GM21515 (cell line): ENCODE measurements around the gene CLDND1.

Experiments used
- ATAC-seq: cut with Tn5 transposase; IDR thresholded peaks from one replicate; pipeline ENCODE4 v1.9.1; 2021; ENCODE audit not compliant: unreplicated experiment

Gene CLDND1

GRCh38 chr3:98521897-98522543 lies 682 bp downstream of the CLDND1 start:
- ATAC-seq: peak; percentile 37

- ATAC-seq: no peak
Observed at GRCh38 chr3:98519351-98519750, 3.4 kb downstream of the CLDND1 start.

DNA sequence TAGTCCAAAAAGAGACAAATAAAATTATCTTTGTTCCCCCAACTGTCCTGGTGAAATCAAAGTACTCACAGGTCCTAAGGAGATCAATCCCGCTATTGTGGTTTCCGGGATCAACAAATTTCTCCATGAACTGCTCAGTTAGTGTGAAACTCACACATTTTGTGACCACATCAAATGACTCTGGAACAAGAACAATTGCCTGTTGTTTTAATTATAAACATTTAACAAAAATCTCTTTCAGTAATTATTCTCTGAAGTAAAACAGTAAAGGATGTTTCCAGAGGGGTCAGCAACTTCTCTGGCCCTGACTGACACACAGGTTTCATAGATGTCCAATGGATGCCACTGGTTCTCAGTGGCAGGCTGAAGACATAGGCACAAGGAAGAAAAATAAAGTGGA lies 3.9 kb downstream of the CLDND1 start:
- no peak for ATAC-seq

DNA sequence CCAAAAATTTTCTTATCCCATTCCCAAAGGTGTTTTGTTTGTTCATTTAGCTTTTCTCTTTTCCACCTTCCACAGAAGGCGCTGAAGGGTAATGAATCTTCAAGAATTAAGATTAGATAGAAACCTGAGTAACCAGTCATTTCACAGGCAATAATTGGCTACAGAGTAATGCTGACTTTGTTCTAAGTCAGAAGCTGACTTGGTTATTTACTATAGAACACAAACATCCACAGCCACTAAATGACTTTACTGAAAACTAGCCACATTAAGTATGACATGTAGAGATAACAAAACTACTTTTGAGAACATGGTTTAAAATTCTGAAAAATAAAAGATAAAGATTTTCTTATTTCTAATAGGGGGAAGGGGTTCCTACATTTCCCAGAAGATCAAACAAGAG lies 7.8 kb downstream of the CLDND1 start:
- no peak for ATAC-seq

DNA sequence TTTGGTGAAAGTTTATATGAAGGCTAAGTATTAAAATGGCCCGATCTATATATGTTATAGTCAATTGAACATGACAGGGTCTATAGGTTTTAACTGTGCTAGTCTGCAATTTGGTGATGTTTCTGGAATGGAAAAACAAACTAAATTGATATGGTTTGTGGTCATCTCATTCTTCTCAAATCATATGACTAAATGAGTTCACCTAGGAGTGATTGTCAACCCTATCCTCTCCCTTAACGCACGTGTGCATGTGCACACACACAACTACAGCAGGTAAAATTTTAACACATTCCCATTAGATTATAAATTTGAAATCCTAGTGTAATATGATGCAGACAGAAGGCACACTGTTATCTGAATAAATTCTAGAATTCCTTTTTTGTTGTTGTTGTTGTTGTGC lies 9.0 kb downstream of the CLDND1 start:
- ATAC-seq: no peak

- no peak for ATAC-seq
Observed at GRCh38 chr3:98513091-98513511, 9.6 kb downstream of the CLDND1 start.

DNA sequence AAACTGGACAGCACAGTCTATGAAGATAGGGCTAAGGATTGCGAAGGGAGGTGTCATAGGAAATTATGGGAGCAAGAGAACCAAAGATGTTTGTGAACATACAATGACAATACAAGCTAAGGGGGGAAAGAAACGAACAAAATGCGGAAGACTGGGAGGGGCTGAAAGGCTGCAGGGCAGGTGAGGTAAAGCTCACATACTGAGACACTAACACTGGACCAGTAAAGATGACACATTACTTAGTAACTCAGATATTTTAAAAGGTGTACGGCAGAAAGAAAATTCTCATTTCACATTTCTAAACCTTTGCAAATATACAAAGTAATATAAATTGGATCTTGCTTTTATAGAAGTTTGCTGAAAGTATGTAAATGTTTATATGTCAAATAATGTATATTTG lies 10.1 kb downstream of the CLDND1 start:
- no peak for ATAC-seq

DNA sequence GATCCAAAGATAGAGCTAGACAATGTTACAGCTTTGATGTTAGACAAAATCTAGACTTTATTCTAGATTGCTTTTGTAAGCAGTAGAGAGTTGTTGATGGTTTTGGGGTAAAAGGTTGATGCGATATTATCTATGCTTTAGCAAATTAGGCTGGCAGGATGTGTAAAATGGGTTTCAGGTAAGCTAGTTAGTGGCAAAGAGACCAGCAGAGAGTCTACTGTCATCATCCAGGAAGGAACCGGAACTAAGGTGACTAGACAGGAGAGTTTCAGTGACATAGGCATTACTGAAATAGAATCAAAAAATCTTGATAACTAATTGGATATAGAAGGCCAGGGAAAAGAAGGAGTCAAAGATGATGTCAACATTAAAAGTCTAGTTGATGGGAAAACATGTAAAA lies 14.1 kb downstream of the CLDND1 start:
- no peak for ATAC-seq

DNA sequence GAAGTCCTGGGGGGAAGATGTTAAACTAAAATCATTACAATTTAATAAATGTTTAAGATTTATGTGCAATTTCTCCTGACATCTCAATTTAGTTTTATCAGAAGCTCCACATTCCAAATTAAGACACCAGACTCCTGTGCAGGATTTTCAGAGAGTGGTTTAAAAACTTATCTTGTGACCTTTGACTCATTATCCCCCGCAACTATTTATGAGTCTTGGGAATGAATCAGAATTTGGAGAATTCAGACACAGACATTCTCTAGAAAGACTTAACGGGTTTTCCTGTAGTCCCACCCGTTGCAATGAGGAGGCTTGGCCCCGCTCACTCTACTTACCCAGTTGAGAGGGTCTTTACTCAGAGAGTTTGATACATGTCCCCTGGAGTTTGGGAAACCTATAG lies 18.2 kb downstream of the CLDND1 start:
- ATAC-seq: no peak

DNA sequence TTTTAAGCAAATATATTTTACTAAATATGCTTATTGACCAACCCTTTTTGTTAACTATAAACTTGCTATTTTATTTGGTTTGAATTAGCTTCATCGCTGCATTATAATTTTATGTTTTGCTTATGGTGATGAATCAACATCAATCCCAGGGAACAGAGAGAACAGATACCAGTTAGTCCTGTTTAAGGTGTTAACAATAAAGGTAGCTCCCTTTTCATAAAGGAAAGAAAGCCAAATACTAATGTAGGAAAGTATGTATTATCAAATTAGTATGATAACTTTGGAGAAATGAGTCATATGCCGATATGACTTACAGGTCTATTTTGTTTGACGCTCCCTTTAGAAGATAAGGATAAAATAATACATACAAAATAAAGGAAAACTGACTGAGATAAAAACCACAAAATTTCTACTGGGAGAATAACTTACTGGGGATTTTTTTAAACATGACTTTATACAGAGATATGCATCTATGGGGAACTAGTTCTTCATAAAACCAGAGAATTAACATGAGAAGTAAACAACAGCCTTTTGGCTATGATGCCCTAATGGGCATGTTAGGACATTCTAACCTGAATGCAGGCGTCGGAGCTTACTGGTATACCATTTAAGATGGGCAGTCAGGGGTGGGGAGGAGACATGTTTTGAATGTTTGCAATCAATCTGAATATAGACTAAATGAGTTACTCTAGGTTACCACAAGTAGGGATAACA lies 20.7 kb downstream of the CLDND1 start:
- ATAC-seq: no peak

GRCh38 chr3:98501270-98501669 lies 21.4 kb downstream of the CLDND1 start:
- ATAC-seq: no peak

- ATAC-seq: no peak
Observed at GRCh38 chr3:98500019-98500418, 22.7 kb downstream of the CLDND1 start.

GRCh38 chr3:98497381-98497780 lies 25.3 kb downstream of the CLDND1 start, which contains the start of gene OR5K2:
TSS of gene OR5K2 (plus strand) at chr3:98497681. CDS start at chr3:98497681, 0 bp downstream.
- ATAC-seq: no peak

- no peak for ATAC-seq
Observed at GRCh38 chr3:98483626-98484025, 39.1 kb downstream of the CLDND1 start.

DNA sequence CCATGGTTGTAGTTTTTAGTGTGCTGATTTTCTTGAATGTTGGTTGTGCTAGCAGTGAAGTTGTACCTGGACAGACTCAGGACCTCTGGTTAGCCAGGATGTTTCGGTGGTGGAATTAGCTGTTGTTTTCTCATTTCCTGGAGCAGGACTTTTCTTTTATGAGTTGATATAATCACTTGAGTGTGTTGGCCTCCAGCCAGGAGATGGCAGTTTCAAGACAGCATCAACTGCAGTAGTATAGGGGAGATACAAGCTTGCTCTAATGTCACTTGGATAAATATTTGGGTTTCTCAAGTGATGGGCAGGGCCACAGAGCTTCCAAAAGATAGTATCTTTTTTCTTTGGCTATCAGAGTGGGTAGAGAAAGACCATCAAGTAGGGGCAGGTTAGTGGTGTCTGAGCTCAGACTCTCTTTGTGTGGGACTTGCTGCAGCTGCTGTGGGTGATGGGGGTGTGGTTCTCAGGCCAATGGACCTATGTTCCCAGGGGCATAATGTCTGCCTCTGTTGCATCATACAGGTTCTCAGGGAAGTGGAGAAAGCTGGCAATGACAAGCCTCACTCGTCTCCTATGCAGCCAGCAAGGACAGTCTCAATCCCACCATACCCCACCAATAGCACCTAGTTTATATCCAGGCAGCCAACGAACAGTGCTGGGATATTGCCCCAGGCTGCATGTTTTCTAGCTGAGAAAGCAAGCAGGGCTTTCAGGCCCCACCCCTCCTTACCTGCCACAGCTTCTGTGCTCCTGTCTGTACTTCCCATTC lies 39.8 kb downstream of the CLDND1 start:
- no peak for ATAC-seq
